Hepatocyte (in vitro differentiated cells): ENCODE results near the gene ANKRD1. TPM values are rescaled to one million over a fixed set of nuclear protein-coding genes. Genes with fewer than 3 reads are reported as not detected.

Source experiments
- DNase-seq: peaks from one replicate; pipeline ENCODE4 v3.0.0-alpha.2; 2016; ENCODE audit warnings: low spot score
- H2AFZ ChIP-seq: fragments of 200-600 bp; sonication (generic); 2 replicates; pipeline ENCODE4 v1.6.0; 2016; ENCODE audit warnings: antibody characterized with exemption, mild to moderate bottlenecking
- H3K27ac ChIP-seq: fragments of 200-600 bp; sonication (generic); 2 replicates; pipeline ENCODE4 v1.5.1; 2016; ENCODE audit warnings: mild to moderate bottlenecking
- H3K27me3 ChIP-seq: fragments of 200-600 bp; sonication (generic); 2 replicates; pipeline ENCODE4 v1.6.1; 2016
- H3K36me3 ChIP-seq: fragments of 200-600 bp; sonication (generic); replicated peaks from 2 replicates; pipeline ENCODE4 v1.5.1; 2016; ENCODE audit warnings: low read depth; ENCODE audit not compliant: insufficient read depth
- H3K4me1 ChIP-seq: fragments of 200-600 bp; sonication (generic); 2 replicates; pipeline ENCODE4 v1.5.1; 2016; ENCODE audit warnings: mild to moderate bottlenecking, moderate library complexity; ENCODE audit not compliant: insufficient read depth
- H3K4me2 ChIP-seq: fragments of 200-600 bp; sonication (generic); 2 replicates; pipeline ENCODE4 v1.6.0; 2016
- H3K4me3 ChIP-seq: fragments of 200-600 bp; sonication (generic); 2 replicates; pipeline ENCODE4 v1.5.1; 2016; ENCODE audit warnings: mild to moderate bottlenecking
- H3K79me2 ChIP-seq: fragments of 200-600 bp; sonication (generic); 2 replicates; pipeline ENCODE4 v1.6.0; 2017; ENCODE audit warnings: mild to moderate bottlenecking
- H3K9me2 ChIP-seq: fragments of 200-600 bp; sonication (generic); replicated peaks from 2 replicates; pipeline ENCODE4 v1.6.0; 2017; ENCODE audit warnings: mild to moderate bottlenecking; ENCODE audit not compliant: insufficient read depth
- H3K9me3 ChIP-seq: fragments of 200-600 bp; sonication (generic); 2 replicates; pipeline ENCODE4 v1.5.1; 2016; ENCODE audit warnings: low read depth, mild to moderate bottlenecking
- H4K20me1 ChIP-seq: fragments of 200-600 bp; sonication (generic); 2 replicates; pipeline ENCODE4 v1.6.0; 2016; ENCODE audit warnings: mild to moderate bottlenecking; ENCODE audit not compliant: insufficient read depth, poor library complexity, severe bottlenecking
- CTCF ChIP-seq: fragments of 200-600 bp; sonication (generic); IDR thresholded peaks from 2 replicates; pipeline ENCODE4 v1.5.1; 2016; ENCODE audit warnings: antibody characterized with exemption, mild to moderate bottlenecking; ENCODE audit not compliant: poor library complexity
- EZH2 ChIP-seq: fragments of 200-600 bp; sonication (generic); IDR thresholded peaks from 2 replicates; pipeline ENCODE4 v1.6.1; 2016; ENCODE audit warnings: antibody characterized with exemption, mild to moderate bottlenecking, borderline replicate concordance
- EZH2phosphoT487 ChIP-seq: fragments of 200-600 bp; sonication (generic); IDR thresholded peaks from one replicate; pipeline ENCODE4 v1.6.1; 2018; ENCODE audit warnings: antibody characterized with exemption, mild to moderate bottlenecking, low read depth, moderate library complexity; ENCODE audit not compliant: unreplicated experiment, severe bottlenecking
- WGBS: methylation state at CpG from one replicate; pipeline ENCODE4 v1.1.6; 2016; ENCODE audit warnings: low lambda C conversion rate; ENCODE audit errors: missing lambda C conversion rate; 5-methylcytosine and 5-hydroxymethylcytosine counted together
- polyA plus RNA-seq: library from polyadenylated mRNA; unstranded; fragments of >200 nt; fragmentation: Nextera tagmentation; extraction: Ambion mirVana; gene quantifications from 2 replicates; pipeline ENCODE4 v1.2.1, GENCODE V29; 2016
- total RNA-seq: library from RNA; depleted of rRNA; stranded (reverse); fragments of >200 nt; gene quantifications from 2 replicates; pipeline ENCODE4 v1.2.3, GENCODE V29; 2014

ANKRD1 gene
- total and polyA plus RNA-seq, 2 experiments from 2014 or later = 43.4 to 105 TPM

DNA sequence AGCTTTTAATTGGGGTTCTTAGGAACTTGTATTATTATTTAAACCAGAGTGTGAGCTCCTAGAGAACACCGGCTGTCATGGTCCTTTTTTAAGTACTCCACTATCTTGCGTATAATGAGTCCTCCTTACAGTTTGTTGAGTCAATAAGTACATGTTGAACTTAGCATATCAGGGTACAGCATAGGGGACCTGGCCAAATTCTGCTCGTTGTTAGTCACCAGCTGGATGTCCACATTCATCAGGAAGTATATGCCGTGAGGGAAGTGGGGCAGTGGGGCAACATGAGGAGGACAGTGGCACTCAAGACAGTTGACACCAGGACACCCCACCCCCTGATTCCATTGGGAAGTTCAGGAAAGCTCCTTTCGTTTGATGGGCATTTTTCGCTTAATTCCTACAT, 32.5 kb downstream of the ANKRD1 start:
- Histone ChIP-seq H3K27ac (no peak overlapping the region), H3K79me2 (no peaks in the 10 kb centered on the region), H3K4me3 (no peak overlapping the region), H3K9me2 (no peaks in the 10 kb centered on the region), H3K4me2 (no peak overlapping the region), H4K20me1 (no peaks in the 10 kb centered on the region), H3K9me3 (no peaks in the 10 kb centered on the region), H3K27me3 (no peaks in the 10 kb centered on the region), H3K4me1 (peaks cover 5% of the 10 kb centered on the region), H2AFZ (no peak overlapping the region), H3K36me3 (no peaks in the 10 kb centered on the region)
- 100% methylated on average over 6 of the region's 6 CpGs for WGBS
- DNase-seq = no peak
- no peak for TF ChIP-seq EZH2phosphoT487
- no peak for TF ChIP-seq EZH2
- no peak for TF ChIP-seq CTCF

DNA sequence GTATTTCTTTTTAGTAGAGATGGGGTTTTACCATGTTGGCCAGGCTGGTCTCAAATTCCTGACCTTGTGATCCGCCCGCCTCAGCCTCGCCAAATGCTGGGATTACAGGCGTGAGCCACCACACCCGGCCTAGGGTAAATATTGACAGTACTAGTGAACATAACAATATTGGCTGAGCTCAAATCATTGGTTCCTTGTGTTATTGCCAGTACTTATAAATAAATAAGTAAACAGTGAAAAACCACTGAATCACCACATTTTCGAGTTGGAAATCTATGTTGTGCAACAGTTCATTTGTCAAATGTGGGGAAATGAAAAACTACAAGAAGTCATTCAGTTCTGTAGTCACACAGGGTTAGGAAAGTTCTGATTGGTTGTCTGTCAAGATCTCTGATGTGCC, 33.3 kb downstream of the ANKRD1 start:
- TF ChIP-seq EZH2phosphoT487 (no peak), CTCF (no peak), EZH2 (no peak)
- Histone ChIP-seq H3K9me3 (no peaks in the 10 kb centered on the region), H4K20me1 (no peaks in the 10 kb centered on the region), H3K79me2 (no peaks in the 10 kb centered on the region), H3K36me3 (no peaks in the 10 kb centered on the region), H3K4me1 (peaks cover 5% of the 10 kb centered on the region), H3K27ac (no peak overlapping the region), H3K9me2 (no peaks in the 10 kb centered on the region), H2AFZ (no peak overlapping the region), H3K4me2 (no peak overlapping the region), H3K4me3 (no peak overlapping the region), H3K27me3 (no peaks in the 10 kb centered on the region)
- no peak for DNase-seq
- WGBS = 86% methylated on average over 6 of the region's 6 CpGs

DNA sequence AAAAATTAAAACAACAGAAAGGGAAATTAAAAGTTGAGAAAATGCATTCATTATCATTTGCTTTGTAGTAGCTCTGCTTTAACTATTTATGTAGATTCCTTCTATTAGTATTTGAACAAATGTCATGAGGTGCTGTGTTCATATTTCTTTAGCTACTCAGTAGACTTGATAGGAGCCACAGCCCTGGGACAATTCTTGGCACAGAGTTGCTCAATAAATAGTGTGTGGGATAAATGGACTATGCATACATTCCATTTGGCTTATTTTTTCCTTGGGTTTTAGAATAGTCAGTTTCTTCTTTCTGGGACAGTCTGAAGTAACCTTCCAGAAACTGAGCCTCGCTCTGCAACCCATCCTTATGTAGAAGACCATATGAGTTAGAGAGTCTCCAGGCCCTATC, 35.7 kb downstream of the ANKRD1 start:
- Histone ChIP-seq H3K27me3 (no peaks in the 10 kb centered on the region), H3K4me3 (no peak overlapping the region), H2AFZ (no peak overlapping the region), H3K4me2 (no peak overlapping the region), H3K36me3 (no peaks in the 10 kb centered on the region), H3K4me1 (peaks cover 5% of the 10 kb centered on the region), H3K9me2 (no peaks in the 10 kb centered on the region), H3K27ac (no peak overlapping the region), H4K20me1 (no peaks in the 10 kb centered on the region), H3K79me2 (no peaks in the 10 kb centered on the region), H3K9me3 (no peaks in the 10 kb centered on the region)
- 100% methylated on average over 1 of the region's 1 CpG for WGBS
- no peak for TF ChIP-seq EZH2phosphoT487
- no peak for TF ChIP-seq CTCF
- TF ChIP-seq EZH2 = no peak
- DNase-seq = no peak

- WGBS = 96% methylated on average over 3 of the region's 3 CpGs
- TF ChIP-seq EZH2 (no peak), CTCF (no peak), EZH2phosphoT487 (no peak)
- no peaks in the 10 kb centered on the region for H4K20me1 ChIP-seq
- H3K4me1 ChIP-seq = peaks cover 5% of the 10 kb centered on the region
- no peaks in the 10 kb centered on the region for H3K79me2 ChIP-seq
- no peak overlapping the region for H3K27ac ChIP-seq
- H3K9me2 ChIP-seq = no peaks in the 10 kb centered on the region
- no peaks in the 10 kb centered on the region for H3K9me3 ChIP-seq
- H3K4me2 ChIP-seq = no peak overlapping the region
- no peak for DNase-seq
- H3K36me3 ChIP-seq = no peaks in the 10 kb centered on the region
- H2AFZ ChIP-seq = no peak overlapping the region
- H3K27me3 ChIP-seq = no peaks in the 10 kb centered on the region
- no peak overlapping the region for H3K4me3 ChIP-seq
These were observed 36.5 kb downstream of the ANKRD1 start for GRCh38 chr10:90884431-90884830.
